ENCODE results near the gene OPA3.

The OPA3 gene

DNA sequence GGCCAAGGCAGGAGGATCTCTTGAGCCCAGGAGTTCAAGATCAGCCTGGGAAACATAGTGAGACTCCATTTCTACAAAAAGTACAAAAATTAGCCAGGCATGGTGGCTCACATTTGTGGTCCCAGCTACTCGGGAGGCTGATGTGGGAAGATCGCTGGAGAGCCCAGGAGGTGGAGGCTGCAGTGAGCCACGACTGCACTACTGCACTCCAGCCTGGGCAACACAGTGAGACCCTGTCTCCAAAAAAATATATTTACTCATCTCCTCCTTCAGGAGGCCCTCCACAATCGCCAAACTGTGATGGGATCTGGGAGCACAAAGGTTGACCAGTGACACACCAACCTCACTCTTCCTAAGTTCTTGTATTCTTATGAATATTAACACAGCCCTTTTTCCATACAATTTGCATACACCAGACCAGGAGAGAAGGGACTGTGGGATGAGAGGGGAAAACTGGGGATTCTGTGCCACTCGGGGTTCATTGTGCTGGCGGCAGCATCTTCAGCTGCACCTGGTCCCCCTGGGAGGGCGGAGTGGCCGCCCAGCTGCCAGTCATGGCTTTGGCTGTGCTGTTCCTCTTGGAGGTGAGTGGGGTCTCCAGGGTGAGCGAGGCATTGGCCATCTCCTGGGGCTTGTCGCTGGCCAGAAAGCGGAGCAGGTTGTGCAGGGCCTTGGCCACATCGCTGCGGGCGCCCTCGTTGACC is 5.8 kb upstream of the OPA3 start:
- no peak overlapping the region for H3K4me3 ChIP-seq (ENCODE audit: low read depth, low read length)
- TF ChIP-seq CTCF (IDR thresholded peaks at IDR 0.05; ENCODE audit: insufficient read depth, low read depth, low read length, missing control alignments) = no peak
- DNase-seq (ENCODE audit: low read depth) = no peak

- no peak for DNase-seq (ENCODE audit: low read depth)
- H3K4me3 ChIP-seq (ENCODE audit: low read depth, low read length) = no peak overlapping the region
- no peak for TF ChIP-seq CTCF (IDR thresholded peaks at IDR 0.05; ENCODE audit: insufficient read depth, low read depth, low read length, missing control alignments)
Measured at GRCh38 chr19:45589768-45590167, 5.2 kb upstream of the OPA3 start.

DNA sequence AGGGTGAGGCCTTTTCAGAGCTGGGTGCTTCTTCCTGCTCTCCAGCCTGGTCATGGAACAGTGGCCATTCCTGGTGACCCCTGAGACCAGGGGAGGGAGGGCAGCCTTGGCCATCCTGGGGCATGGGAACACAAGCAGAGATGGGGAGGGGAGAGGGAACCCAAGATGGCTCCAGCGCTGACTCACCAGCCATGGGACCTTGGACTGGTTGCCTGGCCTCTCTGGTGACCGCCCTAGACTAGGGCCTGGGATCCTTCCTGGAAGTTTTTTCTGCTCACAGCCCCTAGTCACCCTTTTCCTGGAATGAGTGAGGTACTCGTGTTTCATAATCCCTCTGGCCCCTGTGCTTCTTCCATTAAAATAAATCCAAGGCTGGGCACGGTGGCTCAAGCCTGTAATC is 3.3 kb upstream of the OPA3 start:
- no peak overlapping the region for H3K4me3 ChIP-seq (ENCODE audit: low read depth, low read length)
- DNase-seq (ENCODE audit: low read depth) = no peak
- TF ChIP-seq CTCF (IDR thresholded peaks at IDR 0.05; ENCODE audit: insufficient read depth, low read depth, low read length, missing control alignments) = no peak

DNA sequence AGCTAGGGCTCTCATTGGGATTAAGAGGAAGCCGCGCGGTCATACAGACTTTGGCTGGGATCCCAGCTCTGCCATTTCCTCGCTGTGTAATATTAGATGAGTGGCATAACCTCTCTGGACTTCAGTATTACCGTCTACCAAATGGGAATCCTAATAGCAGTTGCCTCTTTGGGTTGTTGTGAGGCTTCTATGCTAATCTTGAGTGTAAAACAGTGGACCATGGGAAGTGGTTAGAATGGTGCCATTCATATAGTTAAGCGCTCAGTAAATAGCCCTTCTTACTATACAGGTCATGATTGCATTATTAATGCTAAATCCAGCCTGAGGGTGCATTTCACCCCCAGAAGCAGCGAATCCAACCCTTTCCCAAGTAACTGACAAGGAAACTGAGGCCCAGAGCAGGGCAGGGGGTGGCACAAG is 566 bp upstream of the OPA3 start:
- peak overlapping the region; percentile 66 for H3K4me3 ChIP-seq (ENCODE audit: low read depth, low read length)
- no peak for DNase-seq (ENCODE audit: low read depth)
- TF ChIP-seq CTCF (IDR thresholded peaks at IDR 0.05; ENCODE audit: insufficient read depth, low read depth, low read length, missing control alignments) = no peak

DNA sequence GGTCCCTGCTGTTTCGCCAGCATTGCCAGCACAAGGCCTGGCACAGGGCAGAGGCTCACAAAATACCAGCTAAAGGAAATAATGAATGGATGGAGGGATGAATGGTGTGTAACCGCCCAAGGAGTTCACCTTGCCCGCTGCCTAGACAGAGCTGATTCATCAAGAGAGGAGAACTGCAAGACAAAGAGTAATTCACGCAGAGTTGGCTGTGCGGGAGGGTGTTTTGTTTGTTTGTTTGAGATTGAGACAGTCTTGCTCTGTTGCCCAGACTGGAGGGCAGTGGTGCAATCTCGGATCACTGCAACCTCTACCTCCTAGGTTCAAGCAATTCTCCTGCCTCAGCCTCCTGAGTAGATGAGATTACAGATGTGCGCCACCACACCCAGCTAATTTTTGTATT is 3.0 kb downstream of the OPA3 start:
- DNase-seq (ENCODE audit: low read depth) = no peak
- TF ChIP-seq CTCF (IDR thresholded peaks at IDR 0.05; ENCODE audit: insufficient read depth, low read depth, low read length, missing control alignments) = no peak
- no peak overlapping the region for H3K4me3 ChIP-seq (ENCODE audit: low read depth, low read length)

DNA sequence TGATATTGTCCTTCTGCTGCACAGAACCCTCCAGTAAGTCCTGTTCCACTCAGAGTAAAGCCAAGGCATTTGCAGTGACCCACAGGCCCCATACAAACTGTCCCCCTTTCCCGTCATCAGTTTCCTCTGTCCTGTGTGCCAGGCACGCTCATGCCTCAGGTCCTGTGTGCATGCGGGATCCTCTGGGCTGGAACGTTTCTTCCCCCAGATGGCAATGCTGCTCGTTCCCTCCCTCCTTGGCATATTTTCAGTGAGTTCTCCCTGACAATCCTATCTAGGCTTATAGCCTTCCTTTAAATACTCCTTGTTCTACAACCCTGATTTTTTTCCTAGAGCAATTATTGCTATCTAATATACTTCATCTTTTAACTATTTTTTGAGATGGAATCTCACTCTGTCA is 5.7 kb downstream of the OPA3 start:
- no peak for TF ChIP-seq CTCF (IDR thresholded peaks at IDR 0.05; ENCODE audit: insufficient read depth, low read depth, low read length, missing control alignments)
- no peak for DNase-seq (ENCODE audit: low read depth)
- H3K4me3 ChIP-seq (ENCODE audit: low read depth, low read length) = no peak overlapping the region
